ENCODE data around the gene PRKAR1B.

PRKAR1B gene

DNA sequence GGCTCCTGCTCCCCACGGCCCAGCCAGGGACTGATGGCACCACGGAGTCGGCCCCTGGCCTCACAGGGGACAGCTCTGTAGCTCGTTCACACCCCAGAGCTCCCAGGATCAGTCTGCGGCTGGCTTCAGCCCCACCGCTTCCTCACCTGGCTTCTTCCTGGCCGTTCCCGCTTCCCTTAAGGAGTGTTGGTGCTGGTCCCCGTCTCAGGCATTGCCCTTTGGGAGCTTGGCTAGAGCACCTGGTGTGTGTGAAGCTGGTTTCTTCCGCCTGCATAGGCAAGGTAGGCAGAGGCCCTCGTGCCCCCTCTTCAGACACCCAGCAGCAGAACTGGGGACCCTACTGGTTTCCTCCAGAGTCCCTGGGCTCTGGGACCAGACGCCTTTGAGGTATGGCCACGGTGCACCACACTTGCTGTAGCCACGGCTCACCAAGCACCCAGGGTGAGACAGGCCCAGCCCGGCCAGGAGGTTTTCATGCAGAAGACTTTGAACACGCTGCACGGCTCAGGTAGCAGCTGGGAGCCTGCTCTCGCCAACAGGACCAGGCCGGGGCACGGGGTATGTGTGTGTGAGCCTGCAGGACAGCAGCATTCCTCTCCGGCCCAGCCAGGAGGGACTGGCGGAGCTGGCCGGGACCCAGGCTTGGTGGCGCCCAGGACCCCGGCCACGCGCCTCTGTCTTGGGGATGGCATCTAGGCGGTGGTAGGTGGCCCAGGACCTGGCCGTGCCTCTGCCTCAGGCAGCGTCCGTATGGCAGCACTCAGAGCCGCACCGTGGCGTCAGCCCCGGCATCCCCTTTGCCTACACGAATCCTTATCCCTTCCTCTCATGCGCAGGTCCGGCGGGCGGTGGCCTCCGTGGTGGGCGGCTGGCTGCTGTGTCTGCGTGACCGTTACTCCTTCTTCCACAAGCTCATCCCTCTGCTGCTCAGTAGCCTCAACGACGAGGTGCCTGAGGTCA is 13.2 kb upstream of the PRKAR1B start:
- no peak for DNase-seq (ENCODE audit: low read depth)

GRCh38 chr7:739455-739982 is 12.4 kb upstream of the PRKAR1B start:
- DNase-seq (ENCODE audit: low read depth): no peak

DNA sequence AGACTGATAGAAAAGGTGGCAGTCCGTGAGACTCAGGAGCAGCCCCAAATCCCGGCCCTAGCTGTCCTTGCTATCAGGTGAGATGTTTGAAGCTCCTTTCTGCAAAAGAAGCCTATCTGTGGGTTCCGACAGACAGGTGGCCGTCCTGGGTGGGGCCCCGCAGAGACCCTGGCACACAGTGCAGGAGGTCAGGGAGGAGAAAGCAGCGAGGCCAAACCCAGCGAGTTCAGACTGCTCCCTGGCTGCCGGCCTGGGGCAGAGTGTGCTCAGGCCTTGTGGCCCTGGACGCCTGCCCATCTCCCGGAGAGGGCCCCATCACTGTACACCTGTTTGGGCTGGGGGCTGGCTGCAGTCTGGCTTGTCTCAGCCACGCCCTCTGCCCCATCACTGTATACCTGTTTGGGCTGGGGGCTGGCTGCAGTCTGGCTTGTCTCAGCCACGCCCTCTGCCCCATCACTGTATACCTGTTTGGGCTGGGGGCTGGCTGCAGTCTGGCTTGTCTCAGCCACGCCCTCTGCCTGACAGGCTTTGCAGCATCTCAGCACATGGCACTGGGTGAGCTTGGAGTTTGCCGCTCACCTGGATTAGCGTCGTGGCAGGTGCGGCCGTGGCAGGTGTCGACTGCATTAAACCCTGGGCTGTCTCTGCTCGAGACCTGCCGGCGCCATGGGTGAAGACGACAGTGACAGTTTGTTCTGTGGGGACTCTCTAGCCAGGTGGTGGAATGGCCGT is 11.8 kb upstream of the PRKAR1B start:
- no peak for DNase-seq (ENCODE audit: low read depth)

DNA sequence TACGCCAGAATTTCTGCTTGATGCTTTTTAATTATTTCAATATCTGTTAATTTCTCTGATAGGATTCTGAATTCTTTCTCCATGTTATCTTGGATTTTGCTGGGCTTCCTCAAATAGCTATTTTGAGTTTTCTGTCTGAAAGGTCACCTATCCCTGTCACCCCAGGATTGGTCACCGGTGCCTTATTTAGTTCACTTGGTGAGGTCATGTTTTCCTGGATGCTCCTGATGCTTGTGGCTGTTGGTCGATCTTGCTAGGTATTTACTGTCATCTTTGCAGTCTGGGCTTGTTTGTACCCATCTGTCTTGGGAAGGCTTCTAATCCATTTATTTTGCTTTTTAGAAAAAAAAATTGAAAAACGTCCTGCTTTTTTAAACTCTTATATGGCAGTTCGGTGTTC is 11.2 kb upstream of the PRKAR1B start:
- no peak for DNase-seq (ENCODE audit: low read depth)

- no peak for DNase-seq (ENCODE audit: low read depth)
Measured at GRCh38 chr7:734808-735207, 7.7 kb upstream of the PRKAR1B start.

DNA sequence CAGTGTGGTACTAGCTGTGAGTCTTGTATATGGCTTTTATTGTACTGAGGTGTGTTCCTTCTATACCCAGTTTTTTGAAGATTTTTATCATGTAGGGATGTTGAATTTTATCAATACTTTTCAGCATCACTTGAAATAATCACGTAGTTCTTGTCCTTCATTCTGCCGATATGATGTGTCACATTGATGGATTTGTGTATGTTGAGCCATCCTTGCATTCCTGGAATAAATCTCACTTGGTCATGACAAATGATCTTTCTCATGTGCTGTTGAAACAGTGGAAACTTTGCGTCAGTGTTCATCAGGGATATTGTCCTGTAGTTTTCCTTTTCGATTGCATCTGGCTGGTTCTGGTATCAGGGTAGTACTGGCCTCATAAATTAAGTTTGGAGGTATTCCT is 7.1 kb upstream of the PRKAR1B start:
- no peak for DNase-seq (ENCODE audit: low read depth)

GRCh38 chr7:732556-732955 is 5.5 kb upstream of the PRKAR1B start:
- DNase-seq (ENCODE audit: low read depth): no peak

GRCh38 chr7:732094-732541 is 5.0 kb upstream of the PRKAR1B start:
- DNase-seq (ENCODE audit: low read depth): no peak

DNA sequence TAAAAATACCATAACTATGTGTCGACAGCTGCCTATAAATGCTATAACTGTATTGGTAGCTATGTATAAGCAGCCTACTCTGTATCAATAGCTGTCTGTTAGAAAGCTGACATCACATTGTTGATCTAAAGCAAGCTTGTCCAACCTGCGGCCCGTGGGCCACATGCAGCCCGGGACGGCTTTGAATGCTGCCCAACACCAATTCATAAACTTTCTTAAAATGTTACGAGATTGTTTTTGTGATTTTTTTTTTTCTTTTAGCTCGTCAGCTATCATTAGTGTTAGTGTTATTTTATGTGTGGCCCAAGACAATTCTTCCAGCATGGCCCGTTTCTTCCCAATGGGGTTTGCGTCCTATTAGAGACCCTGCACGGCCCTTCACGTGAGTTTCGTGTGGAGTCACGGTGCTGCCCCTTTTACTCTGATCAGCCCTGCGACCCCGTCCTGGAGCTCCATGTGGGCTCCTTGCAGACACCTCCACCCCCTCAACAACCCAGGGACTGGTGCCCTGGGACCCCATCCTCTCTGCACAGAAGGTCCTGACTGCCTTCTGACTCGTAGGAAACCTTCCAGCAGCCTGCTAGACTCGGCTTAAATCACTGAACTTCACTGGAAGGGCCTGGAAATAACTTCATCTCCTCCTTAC is 4.5 kb upstream of the PRKAR1B start:
- DNase-seq (ENCODE audit: low read depth): no peak

DNA sequence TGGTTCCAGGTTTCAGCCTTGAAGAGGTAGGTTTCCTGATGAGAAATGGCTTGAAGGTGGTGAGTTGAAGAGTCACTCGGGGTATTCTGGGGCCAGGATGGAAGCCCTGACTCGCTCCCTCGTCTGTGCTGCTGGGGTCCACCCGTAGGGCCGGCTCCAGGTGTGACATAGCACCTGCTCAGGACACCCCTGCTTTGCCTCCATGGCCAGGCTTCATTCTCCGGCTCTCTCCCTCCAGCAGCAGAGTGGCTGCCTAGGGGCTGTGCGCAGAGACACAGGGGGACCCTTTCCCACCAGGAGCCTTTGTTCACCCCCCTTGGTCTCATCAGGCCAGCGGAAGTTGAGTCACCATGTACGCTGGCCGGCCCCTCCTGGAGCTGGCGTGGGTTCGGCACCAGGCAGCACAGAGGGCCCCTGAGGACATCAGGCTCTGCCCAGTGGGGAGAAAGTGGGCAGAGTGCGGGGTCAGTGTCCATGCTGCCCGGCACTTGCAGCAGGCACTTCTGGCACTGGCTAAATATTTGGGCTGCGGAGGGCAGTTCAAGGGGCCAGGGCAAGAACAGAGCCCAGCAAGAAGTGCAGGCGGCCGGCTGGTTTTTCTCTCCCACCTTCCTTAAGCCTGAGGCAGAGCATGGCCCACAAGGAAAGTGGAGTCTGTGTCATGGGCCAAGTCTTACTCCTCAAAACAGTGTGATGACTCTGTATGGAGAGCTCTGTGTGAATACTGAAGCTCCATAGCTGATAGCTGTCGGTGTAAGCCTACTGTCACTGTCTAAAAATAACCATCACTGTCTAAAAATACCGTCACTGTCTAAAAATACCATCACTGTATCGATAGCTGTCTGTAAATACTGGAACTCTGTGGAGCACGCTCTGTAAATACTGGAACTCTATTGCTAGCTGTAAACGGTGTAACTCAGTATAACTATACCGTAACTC is 3.7 kb upstream of the PRKAR1B start:
- DNase-seq (ENCODE audit: low read depth): no peak

DNA sequence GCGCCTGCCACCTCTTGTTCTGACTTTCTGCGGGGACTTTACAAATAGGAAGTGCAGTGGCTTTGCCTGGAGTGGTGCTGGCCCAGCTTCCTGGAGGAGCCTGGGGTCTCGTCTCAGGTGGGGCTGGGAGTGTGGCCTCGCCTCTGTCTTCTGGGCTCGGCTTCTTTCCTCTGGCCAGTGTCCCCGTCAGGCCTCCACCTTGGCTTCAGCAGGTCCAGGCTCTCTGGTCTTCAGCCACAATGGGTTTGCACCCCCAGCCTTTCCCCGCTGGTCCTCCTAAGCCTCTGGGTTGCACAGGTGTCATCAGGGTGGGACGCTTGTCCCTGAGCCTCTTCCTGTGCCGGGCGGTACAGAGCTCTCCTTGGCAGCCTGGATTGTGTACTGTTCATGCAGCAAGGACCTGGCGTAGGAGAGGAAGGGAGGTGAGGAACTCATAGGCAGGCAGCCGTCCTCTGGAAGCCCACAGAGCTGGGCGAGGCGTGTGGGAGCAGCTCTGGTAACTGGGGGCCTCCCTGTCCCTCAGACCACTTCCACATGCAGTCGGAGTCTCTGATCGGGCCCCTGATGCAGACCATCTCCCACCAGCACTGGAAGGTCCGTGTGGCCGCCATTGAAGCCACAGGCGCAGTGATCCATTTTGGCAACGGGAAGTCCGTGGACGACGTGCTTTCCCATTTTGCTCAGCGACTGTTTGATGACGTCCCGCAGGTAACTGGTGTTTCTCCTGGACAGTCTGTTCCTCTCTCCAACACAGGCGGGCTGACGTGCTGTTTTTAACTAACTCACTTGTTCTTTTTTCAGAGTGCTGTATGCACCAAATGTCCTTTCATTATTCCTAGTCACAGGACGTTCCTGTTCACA is 2.3 kb upstream of the PRKAR1B start:
- DNase-seq (ENCODE audit: low read depth): no peak

GRCh38 chr7:728602-729001 is 1.5 kb upstream of the PRKAR1B start:
- no peak for DNase-seq (ENCODE audit: low read depth)

GRCh38 chr7:727806-728460 is 852 bp upstream of the PRKAR1B start:
- no peak for DNase-seq (ENCODE audit: low read depth)

DNA sequence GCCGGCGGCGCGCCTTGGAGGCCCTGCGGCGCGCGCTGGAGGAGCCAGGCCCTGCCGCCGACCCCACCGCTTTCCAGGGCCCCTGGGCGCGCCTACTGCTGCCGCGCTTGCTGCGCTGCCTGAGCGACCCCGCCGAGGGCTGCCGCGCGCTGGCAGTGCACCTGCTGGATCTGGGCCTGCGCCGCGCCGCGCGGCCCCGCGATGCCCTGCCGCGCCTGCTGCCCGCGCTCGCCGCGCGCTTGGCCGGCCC is 302 bp downstream of the PRKAR1B start:
- DNase-seq (ENCODE audit: low read depth): no peak

DNA sequence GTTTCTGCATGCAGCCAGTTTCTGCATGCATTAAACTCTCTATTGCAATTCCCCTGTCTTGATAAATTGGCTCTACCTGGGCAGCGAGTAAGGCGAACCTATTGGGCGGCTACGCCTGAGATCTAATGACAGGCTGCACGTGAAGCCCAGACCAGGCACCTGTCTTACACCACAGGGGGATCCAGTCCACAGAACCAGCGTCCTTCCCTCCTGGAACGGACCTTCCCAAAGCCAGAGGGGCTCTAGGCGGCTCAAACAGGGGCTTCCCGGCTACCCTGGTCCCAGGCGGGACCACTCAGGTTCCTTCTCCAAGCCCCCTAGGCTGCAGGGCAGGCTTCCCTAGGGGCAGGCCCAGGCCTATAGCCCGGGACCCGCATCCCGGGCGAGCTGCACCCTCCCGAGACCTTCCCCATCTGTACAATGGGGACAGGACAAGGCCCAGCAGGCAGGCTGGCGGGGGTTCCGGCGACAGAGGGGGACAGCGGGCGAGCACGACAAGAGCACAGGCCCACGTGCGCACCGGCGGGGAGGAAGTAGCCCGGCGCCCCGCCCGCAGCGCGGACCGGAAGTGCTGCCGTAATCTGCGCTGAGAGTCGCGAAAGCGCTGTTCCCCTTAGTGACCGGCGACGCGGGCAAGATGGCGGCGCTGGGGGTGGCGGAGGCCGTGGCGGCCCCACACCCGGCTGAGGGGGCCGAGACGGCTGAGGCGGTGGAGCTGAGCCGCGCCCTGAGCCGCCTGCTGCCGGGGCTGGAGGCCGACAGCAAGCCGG is 812 bp downstream of the PRKAR1B start, which contains the start of gene DNAAF5:
Gene DNAAF5, plus strand, starts transcription at position 616 of the 770 bp plus-strand sequence. Its CDS starts 22 bp downstream, at position 638.
- DNase-seq (ENCODE audit: low read depth): peak; percentile 82

GRCh38 chr7:725223-726005 is 1.7 kb downstream of the PRKAR1B start:
- DNase-seq (ENCODE audit: low read depth): no peak

GRCh38 chr7:724298-724697 is 2.8 kb downstream of the PRKAR1B start:
- DNase-seq (ENCODE audit: low read depth): no peak

- no peak for DNase-seq (ENCODE audit: low read depth)
Measured at GRCh38 chr7:723541-723940, 3.5 kb downstream of the PRKAR1B start.

Measured in stimulated activated CD8-positive, alpha-beta memory T cell treated with anti-CD3 and anti-CD28 coated beads, Interleukin-12 subunit alpha, Interleukin-12 subunit beta, amount 100 ng/mL, for 4 hours (primary cell).